ENCODE results near the gene TMEM184B.

DNA sequence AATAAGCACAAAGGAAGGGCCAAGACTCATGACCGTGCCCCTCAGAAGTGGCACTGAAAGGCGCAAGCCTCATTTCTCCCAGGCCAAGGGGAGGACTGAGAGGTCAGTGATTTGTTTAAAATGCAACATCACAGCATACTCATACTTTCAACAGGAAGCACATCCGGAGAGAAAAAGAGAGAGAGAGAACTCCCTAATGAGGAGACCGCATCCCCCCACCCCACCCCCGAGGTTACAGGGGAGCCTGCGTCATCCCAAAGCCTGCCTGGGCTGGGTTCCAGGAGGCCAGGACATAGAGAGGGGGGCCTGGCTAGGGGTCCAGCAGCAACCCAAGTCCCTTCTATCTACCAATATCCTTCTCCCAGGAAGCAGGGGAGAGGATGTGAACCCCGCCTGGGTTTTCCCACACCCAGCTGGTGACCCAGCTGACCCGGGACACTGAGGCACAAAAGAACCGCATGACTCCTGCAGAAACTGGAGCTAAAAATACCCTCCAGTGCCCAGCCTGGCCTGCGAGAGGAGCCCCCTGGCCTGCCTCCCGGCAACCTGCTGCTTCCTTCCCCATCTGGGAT, 40.7 kb upstream of the TMEM184B start:
- no peak for TF ChIP-seq CREB1 (CRISPR knock-in tag; IDR thresholded peaks at IDR 0.05; ENCODE audit: low read depth)
- TF ChIP-seq, protein P1, sequence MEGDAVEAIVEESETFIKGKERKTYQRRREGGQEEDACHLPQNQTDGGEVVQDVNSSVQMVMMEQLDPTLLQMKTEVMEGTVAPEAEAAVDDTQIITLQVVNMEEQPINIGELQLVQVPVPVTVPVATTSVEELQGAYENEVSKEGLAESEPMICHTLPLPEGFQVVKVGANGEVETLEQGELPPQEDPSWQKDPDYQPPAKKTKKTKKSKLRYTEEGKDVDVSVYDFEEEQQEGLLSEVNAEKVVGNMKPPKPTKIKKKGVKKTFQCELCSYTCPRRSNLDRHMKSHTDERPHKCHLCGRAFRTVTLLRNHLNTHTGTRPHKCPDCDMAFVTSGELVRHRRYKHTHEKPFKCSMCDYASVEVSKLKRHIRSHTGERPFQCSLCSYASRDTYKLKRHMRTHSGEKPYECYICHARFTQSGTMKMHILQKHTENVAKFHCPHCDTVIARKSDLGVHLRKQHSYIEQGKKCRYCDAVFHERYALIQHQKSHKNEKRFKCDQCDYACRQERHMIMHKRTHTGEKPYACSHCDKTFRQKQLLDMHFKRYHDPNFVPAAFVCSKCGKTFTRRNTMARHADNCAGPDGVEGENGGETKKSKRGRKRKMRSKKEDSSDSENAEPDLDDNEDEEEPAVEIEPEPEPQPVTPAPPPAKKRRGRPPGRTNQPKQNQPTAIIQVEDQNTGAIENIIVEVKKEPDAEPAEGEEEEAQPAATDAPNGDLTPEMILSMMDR (conservative IDR thresholded peaks at IDR 0.05; ENCODE audit: low read depth in 2 of 2): no peak
- TF ChIP-seq POLR2AphosphoS5 (IDR thresholded peaks at IDR 0.05; ENCODE audit: low read depth): no peak
- TF ChIP-seq EZH2 (IDR thresholded peaks at IDR 0.05; ENCODE audit: low read depth, unreplicated experiment): no peak
- TF ChIP-seq ETS1 (IDR thresholded peaks at IDR 0.05): no peak
- TF ChIP-seq, protein P2, sequence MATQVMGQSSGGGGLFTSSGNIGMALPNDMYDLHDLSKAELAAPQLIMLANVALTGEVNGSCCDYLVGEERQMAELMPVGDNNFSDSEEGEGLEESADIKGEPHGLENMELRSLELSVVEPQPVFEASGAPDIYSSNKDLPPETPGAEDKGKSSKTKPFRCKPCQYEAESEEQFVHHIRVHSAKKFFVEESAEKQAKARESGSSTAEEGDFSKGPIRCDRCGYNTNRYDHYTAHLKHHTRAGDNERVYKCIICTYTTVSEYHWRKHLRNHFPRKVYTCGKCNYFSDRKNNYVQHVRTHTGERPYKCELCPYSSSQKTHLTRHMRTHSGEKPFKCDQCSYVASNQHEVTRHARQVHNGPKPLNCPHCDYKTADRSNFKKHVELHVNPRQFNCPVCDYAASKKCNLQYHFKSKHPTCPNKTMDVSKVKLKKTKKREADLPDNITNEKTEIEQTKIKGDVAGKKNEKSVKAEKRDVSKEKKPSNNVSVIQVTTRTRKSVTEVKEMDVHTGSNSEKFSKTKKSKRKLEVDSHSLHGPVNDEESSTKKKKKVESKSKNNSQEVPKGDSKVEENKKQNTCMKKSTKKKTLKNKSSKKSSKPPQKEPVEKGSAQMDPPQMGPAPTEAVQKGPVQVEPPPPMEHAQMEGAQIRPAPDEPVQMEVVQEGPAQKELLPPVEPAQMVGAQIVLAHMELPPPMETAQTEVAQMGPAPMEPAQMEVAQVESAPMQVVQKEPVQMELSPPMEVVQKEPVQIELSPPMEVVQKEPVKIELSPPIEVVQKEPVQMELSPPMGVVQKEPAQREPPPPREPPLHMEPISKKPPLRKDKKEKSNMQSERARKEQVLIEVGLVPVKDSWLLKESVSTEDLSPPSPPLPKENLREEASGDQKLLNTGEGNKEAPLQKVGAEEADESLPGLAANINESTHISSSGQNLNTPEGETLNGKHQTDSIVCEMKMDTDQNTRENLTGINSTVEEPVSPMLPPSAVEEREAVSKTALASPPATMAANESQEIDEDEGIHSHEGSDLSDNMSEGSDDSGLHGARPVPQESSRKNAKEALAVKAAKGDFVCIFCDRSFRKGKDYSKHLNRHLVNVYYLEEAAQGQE (IDR thresholded peaks at IDR 0.05; ENCODE audit: unreplicated experiment): no peak
- TF ChIP-seq EZH2phosphoT487 (IDR thresholded peaks at IDR 0.05; ENCODE audit: unreplicated experiment): no peak
- TF ChIP-seq NANOG (IDR thresholded peaks at IDR 0.05; ENCODE audit: borderline replicate concordance): no peak
- no peak for TF ChIP-seq ZNF114 (CRISPR knock-in tag; IDR thresholded peaks at IDR 0.05)

Measured in GM23338 (cell line).